Measurements from ENCODE around the gene PPP1R9A. TPM values are rescaled to one million over a fixed set of nuclear protein-coding genes. Genes with fewer than 3 reads are reported as not detected.

The PPP1R9A gene
- total RNA-seq, 1 experiment from 2014 or later = 5.9 TPM

DNA sequence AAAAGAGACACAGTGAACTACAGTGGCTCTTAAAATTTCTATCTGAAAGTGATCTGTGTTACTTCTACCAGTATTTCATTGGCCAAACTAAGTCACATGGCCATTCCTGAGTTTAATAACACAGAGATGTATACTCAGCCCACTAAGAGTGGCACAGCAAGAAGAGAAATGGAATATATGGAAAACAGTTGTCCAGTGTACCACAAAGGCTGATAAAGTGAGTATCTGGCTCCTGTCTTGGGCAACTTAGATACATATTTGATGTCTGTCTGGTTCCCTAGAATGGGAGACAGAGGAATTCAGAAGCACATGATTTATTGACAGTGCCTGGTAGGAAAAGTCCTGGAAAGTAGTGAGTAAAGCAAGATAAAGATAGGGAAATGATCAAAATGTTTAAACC, 427.1 kb downstream of the PPP1R9A start:
- Histone ChIP-seq H4K20me1 (ENCODE audit: low read length) (no peaks in the 10 kb centered on the region), H3K27me3 (ENCODE audit: low read length) (no peaks in the 10 kb centered on the region), H3K4me2 (ENCODE audit: low read length) (no peak overlapping the region), H2AFZ (ENCODE audit: low read length) (no peak overlapping the region), H3K36me3 (ENCODE audit: low read depth, low read length) (no peaks in the 10 kb centered on the region), H3K9me2 (replicated peaks; ENCODE audit: low read length) (no peaks in the 10 kb centered on the region), H3K4me3 (ENCODE audit: low read length) (no peak overlapping the region), H3F3A (ENCODE audit: low read length, unreplicated experiment) (no peaks in the 10 kb centered on the region), H3K9me3 (ENCODE audit: low read length) (no peaks in the 10 kb centered on the region), H3K4me1 (ENCODE audit: insufficient read depth, low read length) (peaks cover 5% of the 10 kb centered on the region; the same call in 1 of the 2 replicates), H3K9ac (ENCODE audit: low read length) (no peak overlapping the region), H3K79me2 (ENCODE audit: low read length) (no peaks in the 10 kb centered on the region), H3K27ac (ENCODE audit: low read length) (no peak overlapping the region)
- BruUV-seq (replicated peaks) = no TSS peak
- ATAC-seq (no peak), DNase-seq (no peak)
- CTCF ChIA-PET = no interaction called here
- TF ChIP-seq EZH2phosphoT487 (IDR thresholded peaks at IDR 0.05; ENCODE audit: borderline replicate concordance, low read length) = no peak
- TF ChIP-seq EZH2 (IDR thresholded peaks at IDR 0.05; ENCODE audit: low read length, unreplicated experiment) = no peak
- TF ChIP-seq, protein P1, sequence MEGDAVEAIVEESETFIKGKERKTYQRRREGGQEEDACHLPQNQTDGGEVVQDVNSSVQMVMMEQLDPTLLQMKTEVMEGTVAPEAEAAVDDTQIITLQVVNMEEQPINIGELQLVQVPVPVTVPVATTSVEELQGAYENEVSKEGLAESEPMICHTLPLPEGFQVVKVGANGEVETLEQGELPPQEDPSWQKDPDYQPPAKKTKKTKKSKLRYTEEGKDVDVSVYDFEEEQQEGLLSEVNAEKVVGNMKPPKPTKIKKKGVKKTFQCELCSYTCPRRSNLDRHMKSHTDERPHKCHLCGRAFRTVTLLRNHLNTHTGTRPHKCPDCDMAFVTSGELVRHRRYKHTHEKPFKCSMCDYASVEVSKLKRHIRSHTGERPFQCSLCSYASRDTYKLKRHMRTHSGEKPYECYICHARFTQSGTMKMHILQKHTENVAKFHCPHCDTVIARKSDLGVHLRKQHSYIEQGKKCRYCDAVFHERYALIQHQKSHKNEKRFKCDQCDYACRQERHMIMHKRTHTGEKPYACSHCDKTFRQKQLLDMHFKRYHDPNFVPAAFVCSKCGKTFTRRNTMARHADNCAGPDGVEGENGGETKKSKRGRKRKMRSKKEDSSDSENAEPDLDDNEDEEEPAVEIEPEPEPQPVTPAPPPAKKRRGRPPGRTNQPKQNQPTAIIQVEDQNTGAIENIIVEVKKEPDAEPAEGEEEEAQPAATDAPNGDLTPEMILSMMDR (conservative IDR thresholded peaks at IDR 0.05; ENCODE audit: low read depth, low read length) = no peak
- intact Hi-C loops (cut with micrococcal nuclease) = no loop called here
- POLR2A ChIA-PET (ENCODE audit: unreplicated experiment) = interaction anchor here (0.7 kb wide), 1 partner anchor 27 kb away, joined by 3 read pairs; no protein-coding TSS in a partner anchor

- Histone ChIP-seq H4K20me1 (ENCODE audit: low read length) (no peaks in the 10 kb centered on the region), H3K9me2 (replicated peaks; ENCODE audit: low read length) (no peaks in the 10 kb centered on the region), H3K79me2 (ENCODE audit: low read length) (no peaks in the 10 kb centered on the region), H3K4me3 (ENCODE audit: low read length) (no peak overlapping the region), H2AFZ (ENCODE audit: low read length) (no peak overlapping the region), H3K4me2 (ENCODE audit: low read length) (no peak overlapping the region), H3K27me3 (ENCODE audit: low read length) (no peaks in the 10 kb centered on the region), H3K36me3 (ENCODE audit: low read depth, low read length) (no peaks in the 10 kb centered on the region), H3F3A (ENCODE audit: low read length, unreplicated experiment) (no peaks in the 10 kb centered on the region), H3K4me1 (ENCODE audit: insufficient read depth, low read length) (peaks cover 5% of the 10 kb centered on the region; the same call in 1 of the 2 replicates), H3K9ac (ENCODE audit: low read length) (no peak overlapping the region), H3K27ac (ENCODE audit: low read length) (no peak overlapping the region), H3K9me3 (ENCODE audit: low read length) (no peaks in the 10 kb centered on the region)
- intact Hi-C loops (cut with micrococcal nuclease) = no loop called here
- no TSS peak for BruUV-seq (replicated peaks)
- no peak for TF ChIP-seq EZH2phosphoT487 (IDR thresholded peaks at IDR 0.05; ENCODE audit: borderline replicate concordance, low read length)
- TF ChIP-seq, protein P1 (conservative IDR thresholded peaks at IDR 0.05; ENCODE audit: low read depth, low read length) = no peak
- no peak for TF ChIP-seq EZH2 (IDR thresholded peaks at IDR 0.05; ENCODE audit: low read length, unreplicated experiment)
- ATAC-seq = peak; percentile 60
- ChIA-PET POLR2A (ENCODE audit: unreplicated experiment) (no interaction called here), CTCF (no interaction called here)
- DNase-seq = peak; percentile 49
Measured at GRCh38 chr7:95335093-95335492, 427.7 kb downstream of the PPP1R9A start.

DNA sequence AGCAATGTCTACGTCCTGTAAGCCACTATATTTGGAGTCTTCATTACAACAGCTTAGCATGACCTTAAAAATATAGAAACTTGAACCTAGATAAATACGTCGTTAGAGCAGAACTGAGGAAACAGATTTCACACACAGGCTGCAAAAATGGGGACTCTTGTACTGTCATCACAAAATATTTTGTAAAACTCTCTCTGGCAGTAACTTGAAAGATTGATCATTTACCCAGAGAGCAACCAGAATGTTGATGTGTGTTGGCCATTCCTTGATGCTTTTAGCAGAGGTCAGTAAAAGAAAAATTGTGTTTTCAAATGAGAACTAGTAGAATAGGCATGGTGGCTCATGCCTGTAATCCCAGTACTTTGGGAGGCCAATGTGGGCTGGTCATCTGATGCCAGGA, 431.4 kb downstream of the PPP1R9A start:
- Histone ChIP-seq H3K4me1 (ENCODE audit: insufficient read depth, low read length) (peaks cover 5% of the 10 kb centered on the region; the same call in 1 of the 2 replicates), H3K4me3 (ENCODE audit: low read length) (no peak overlapping the region), H3K9me2 (replicated peaks; ENCODE audit: low read length) (no peaks in the 10 kb centered on the region), H3K4me2 (ENCODE audit: low read length) (no peak overlapping the region), H3K79me2 (ENCODE audit: low read length) (no peaks in the 10 kb centered on the region), H3K36me3 (ENCODE audit: low read depth, low read length) (no peaks in the 10 kb centered on the region), H3F3A (ENCODE audit: low read length, unreplicated experiment) (no peaks in the 10 kb centered on the region), H2AFZ (ENCODE audit: low read length) (no peak overlapping the region), H3K9me3 (ENCODE audit: low read length) (no peaks in the 10 kb centered on the region), H3K27me3 (ENCODE audit: low read length) (no peaks in the 10 kb centered on the region), H3K27ac (ENCODE audit: low read length) (no peak overlapping the region), H4K20me1 (ENCODE audit: low read length) (no peaks in the 10 kb centered on the region), H3K9ac (ENCODE audit: low read length) (no peak overlapping the region)
- BruUV-seq (replicated peaks) = no TSS peak
- no peak for ATAC-seq
- no peak for DNase-seq
- ChIA-PET POLR2A (ENCODE audit: unreplicated experiment) (no interaction called here), CTCF (no interaction called here)
- intact Hi-C loops (cut with micrococcal nuclease) = no loop called here
- TF ChIP-seq EZH2 (IDR thresholded peaks at IDR 0.05; ENCODE audit: low read length, unreplicated experiment) (no peak), EZH2phosphoT487 (IDR thresholded peaks at IDR 0.05; ENCODE audit: borderline replicate concordance, low read length) (no peak)
- TF ChIP-seq, protein P1 (conservative IDR thresholded peaks at IDR 0.05; ENCODE audit: low read depth, low read length) = no peak

All from PC-3 (cell line).